Middle frontal gyrus (tissue), 1 donor: ENCODE measurements around the gene INPP4B.

Source experiments
- DNase-seq: peaks from one replicate; pipeline ENCODE4 v3.0.0-alpha.2; 2015; ENCODE audit warnings: low spot score; ENCODE audit errors: extremely low spot score

Gene INPP4B

DNA sequence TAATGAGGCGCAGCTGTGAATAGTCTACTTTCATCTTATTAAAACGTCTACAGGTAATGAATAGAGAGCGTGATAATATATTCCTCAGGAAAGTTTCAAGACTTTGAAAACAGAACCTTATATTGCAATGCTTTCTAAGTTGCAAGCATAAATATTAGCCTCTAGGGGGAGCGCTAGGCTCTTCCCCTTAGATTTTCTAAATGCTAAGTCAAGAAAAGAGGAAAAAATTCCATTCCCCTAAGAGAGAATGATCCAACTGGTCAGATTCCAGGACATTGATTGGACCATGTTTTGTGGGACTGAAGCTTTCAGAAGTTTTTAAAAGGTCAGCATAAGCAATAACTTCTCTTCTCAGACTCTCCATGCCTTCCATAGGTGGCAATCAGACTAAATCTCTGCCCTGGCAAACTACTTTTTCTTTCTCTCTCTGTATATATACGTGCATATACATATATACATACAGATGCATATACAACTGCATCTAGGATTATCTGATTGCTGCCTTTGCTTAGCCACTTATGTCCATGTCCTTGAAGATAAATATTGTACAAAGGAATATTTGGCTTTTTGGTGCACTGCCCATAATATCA lies 492.9 kb downstream of the INPP4B start:
- DNase-seq = peak; percentile 44

GRCh38 chr4:142352712-142353111 lies 493.4 kb downstream of the INPP4B start:
- no peak for DNase-seq

DNA sequence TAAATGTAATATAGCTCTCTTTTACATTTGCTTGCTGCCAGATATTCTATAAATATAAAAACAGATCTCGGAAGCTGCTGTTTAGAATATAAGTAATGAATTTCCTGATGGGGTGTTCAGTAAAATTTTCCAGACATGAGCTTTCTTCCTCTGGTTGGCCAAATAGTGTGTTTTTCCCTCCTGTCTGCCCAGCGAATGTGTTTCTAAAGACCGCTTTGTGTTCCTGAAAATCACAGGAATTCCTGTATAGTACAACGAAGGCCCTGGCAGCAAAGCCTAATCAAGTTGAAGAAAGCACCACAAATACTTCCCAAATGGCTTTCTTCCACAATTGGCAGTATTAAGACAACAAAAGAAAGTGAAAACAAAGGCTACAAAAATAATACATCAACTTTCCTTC lies 494.1 kb downstream of the INPP4B start:
- DNase-seq = no peak

DNA sequence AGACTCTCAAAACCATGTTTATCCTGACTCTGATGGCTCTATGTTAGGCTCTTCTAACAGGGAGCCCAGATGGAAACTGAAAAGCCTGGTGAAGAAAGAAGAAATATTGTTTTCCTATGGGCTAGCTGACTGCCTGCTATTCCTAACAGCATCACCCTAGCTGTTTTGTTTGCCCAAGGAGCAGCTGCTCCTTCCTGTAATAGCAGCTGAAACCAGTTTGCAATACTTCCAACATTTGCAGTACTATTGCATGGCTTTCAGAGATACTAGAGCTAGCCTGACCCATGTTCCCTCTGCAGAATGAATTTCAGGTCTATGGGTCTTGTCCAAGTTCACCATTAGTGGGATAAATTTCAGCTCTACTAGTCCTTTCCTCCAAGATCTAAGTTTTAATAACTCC lies 495.2 kb downstream of the INPP4B start:
- DNase-seq = no peak

GRCh38 chr4:142348613-142349021 lies 497.5 kb downstream of the INPP4B start:
- DNase-seq = no peak

DNA sequence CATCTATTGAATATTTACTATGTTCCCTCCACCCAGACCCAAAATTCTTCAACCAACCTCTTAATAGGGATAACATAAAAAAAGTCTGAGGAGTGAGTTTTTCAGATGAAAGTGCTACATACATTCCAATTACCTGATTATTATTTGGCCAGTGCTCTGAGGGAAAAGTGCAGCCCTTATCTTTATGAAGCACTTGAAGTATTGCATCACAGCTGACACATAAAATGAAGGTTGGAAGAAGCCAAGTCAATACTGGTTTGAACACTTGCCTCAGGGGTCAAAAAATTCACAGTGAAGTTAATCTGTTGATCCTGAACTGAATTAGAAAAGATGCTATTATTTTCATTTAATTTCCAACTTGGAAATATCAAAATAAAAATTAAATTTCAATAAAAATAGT lies 498.9 kb downstream of the INPP4B start:
- no peak for DNase-seq

GRCh38 chr4:142345924-142346323 lies 500.2 kb downstream of the INPP4B start:
- no peak for DNase-seq

DNA sequence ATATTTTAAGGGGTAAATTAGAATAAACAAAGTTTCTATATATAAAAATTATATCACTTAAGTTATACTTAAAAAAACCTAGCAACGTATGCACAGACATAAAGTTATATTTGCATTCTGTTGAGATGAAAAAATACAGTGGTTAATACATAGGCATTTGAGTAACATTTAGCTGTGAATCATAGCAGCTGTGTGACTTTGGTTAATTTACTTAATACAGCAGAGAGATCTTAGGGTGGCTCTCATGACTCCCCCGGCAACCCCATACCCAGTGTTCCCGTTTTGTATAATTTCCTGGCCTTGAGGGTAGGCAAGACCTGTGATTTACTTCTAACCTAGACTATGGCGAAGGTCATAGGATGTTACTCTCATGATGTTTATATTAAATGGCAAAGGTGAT lies 504.8 kb downstream of the INPP4B start:
- DNase-seq = no peak

GRCh38 chr4:142339053-142339452 lies 507.0 kb downstream of the INPP4B start:
- no peak for DNase-seq

DNA sequence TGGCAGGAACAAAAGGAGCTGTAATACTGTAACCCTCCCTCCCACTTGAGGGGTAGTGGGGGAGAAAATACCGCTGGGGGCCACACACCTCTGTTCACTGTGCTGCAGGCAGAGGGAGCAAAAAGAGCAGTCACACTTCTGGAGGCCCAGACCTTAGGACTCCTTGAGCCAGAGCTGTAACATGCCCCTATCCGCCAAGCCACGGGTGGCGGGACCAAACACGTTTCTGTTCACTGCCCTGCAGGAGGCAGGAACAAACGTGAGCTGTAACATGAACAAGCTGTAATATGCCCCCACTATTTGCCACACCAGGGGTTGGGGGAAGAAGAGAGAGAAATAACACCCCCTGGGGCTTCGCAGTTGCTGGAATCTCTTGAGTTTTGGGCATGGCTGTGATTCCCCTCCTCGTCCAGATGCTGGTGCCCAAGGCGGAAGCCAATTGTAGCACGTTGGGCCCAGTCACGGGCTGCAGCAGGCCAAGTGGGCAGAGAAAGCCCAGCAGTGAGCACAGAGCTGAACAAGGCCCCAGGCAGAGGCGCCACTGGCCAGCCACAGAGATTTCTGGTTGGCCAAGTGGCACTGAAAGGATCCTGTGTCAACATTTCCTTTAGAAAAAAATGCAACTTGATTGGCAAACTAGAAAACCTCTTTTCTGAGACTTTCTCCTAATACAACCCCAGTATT lies 509.7 kb downstream of the INPP4B start:
- no peak for DNase-seq

DNA sequence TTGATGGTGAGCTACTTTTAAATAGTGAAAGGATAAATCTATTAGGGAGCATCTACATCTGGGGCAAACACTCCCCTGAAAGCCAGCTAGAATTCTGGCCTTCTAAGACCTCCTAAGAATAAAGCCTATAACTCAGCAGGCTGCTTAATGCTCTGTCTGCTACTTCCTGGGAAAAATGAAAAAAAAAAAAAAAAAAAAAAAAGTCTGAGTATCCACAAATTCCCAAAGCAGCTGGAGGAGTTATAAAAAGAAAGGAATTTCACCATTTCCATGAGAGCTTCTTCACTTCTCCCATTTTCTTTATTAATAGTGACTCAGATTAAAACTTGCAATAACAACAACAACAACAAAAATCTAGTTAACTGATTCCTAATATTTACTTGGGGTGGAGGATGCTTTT lies 511.2 kb downstream of the INPP4B start:
- no peak for DNase-seq

DNA sequence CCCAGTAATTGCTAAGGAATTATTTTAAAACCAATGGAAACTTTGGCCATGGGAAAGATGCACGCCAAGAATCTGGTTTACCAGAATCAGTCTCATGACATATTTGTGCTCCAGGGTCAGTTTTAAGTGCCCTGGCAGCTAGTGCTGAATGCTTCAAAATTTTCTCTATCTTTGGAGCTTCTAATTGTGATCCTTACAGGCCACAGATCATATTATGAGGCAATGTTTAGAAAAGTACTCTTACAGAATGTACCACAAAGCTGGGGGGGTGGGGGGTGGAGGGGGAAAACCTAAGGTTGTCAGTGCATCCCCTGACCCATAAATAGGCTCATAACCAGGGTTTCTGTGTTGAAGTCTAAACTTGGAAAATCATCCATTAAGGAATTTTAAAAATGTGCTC lies 514.5 kb downstream of the INPP4B start:
- DNase-seq = no peak

DNA sequence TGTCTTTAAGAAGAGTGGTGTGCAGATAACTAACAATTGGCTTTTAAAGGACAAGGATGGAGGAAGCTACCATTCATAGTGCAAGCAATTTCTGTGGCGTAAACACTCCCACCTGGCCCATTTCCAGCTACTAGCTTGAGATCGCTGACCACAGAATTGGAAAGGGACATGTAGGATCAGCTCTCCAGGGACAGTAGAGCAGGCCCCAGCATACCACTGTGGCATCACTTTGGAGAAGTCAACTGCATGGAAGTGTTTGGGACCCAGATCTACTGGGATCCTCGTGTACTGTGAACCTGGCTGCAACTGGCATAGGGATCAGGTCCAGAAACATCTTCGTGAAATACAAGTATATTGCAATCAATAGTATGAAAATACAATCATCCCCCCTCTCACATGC lies 515.0 kb downstream of the INPP4B start:
- no peak for DNase-seq

DNA sequence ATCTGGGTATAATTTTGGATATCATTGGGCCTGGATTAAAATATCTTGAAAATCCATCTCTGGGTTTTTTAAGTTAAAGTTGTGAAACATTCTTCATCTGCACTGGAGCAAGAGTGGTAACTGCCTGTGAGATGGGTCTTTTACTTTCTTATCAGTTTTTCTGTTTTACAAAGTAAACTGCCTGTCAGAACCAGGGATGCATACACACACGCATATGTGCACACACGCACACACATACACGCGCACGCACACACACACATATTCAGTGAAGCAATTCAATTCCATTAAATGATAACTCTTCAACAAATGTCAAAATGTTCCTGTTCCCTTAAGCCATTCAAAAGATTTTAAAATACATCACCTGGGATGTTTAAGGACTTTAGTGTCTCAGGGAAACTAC lies 515.8 kb downstream of the INPP4B start:
- no peak for DNase-seq

GRCh38 chr4:142329313-142329712 lies 516.8 kb downstream of the INPP4B start:
- no peak for DNase-seq

DNA sequence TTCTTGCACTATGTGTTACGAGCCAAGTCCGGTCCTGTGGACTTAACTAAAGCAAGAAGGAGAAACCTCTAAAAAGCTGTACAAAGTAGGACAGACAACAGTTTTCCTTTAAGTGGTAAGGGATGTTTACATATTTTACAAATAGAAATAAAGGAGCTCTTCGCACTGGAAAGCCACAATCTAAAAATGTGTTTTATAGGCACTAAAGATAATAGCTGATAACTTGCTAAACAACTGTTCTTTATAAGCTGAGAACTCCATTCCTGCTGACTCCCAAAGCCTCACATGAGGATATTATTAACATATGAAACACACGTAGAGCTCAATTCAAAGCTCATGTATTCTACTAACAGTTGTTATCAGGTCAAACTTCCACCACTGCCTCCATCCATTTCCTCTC lies 519.9 kb downstream of the INPP4B start:
- DNase-seq = no peak

- no peak for DNase-seq
Observed at GRCh38 chr4:142324572-142324971, 521.5 kb downstream of the INPP4B start.

GRCh38 chr4:142322996-142323395 lies 523.1 kb downstream of the INPP4B start:
- no peak for DNase-seq

DNA sequence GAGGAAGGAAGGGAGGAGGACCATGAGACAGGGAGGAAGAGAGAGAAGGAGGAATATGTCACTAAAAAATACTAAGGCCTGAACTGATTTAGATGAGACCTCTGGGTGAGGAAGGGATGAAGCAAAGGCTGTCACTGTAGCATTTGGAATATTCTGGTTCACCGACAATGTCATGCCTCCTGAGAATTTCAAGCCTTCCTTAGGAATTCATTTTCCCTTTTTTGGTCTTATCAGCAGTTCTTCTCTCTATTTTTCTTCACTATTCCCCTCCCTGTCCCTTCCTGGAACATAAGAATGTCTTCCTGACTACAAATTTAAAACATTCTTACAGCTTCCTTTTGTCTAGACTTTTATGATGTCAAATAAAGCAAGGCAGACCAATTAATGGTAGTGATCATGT lies 527.8 kb downstream of the INPP4B start:
- no peak for DNase-seq

GRCh38 chr4:142316913-142317312 lies 529.2 kb downstream of the INPP4B start:
- DNase-seq = no peak

GRCh38 chr4:142316025-142316424 lies 530.1 kb downstream of the INPP4B start:
- DNase-seq = no peak

GRCh38 chr4:142314686-142315085 lies 531.4 kb downstream of the INPP4B start:
- no peak for DNase-seq

DNA sequence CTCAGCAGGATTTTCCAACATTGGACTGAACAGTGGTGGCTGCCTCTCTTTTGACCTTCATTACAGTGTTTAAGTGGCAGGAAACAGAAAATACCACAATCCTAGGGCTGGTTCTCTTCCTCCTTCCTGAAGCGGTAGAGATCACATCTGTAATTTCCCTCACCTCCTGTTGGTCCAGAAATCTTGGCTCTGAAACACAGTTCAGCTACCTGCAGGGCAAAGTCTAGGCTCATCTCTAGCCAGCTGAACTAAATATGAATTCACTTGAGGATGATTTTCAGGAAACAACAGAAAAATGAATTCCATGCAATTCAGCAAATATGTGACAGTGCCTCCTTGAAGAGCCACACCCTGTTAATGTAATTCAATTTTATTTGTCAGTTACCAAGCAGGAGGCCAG lies 531.9 kb downstream of the INPP4B start:
- DNase-seq = no peak
